HL-60 (cell line): ENCODE results near the gene PRPH.

Source experiments
- DNase-seq, 2 experiments: peaks; one replicate each; pipeline ENCODE4 v3.0.0-alpha.2; 2010 to 2020; ENCODE audit warnings: low read depth in 1 of 2, low spot score in 1 of 2
- H3K27ac ChIP-seq: fragments of 250-450 bp; sonication (Bioruptor Pico); replicated peaks from 2 replicates; pipeline ENCODE4 v1.5.1; 2020; ENCODE audit warnings: mild to moderate bottlenecking, moderate library complexity
- H3K27me3 ChIP-seq: fragments of 250-450 bp; sonication (Bioruptor Pico); 2 replicates; pipeline ENCODE4 v1.5.1; 2021; ENCODE audit warnings: mild to moderate bottlenecking, moderate library complexity; ENCODE audit not compliant: insufficient read depth, poor library complexity, severe bottlenecking
- H3K4me3 ChIP-seq: replicated peaks from 2 replicates; pipeline ENCODE4 v1.5.1; 2011; ENCODE audit warnings: mild to moderate bottlenecking, control low read depth, low read length; ENCODE audit not compliant: insufficient read depth
- GABPA ChIP-seq: IDR thresholded peaks from 2 replicates; pipeline ENCODE4 v1.6.1; 2012; ENCODE audit warnings: low read depth
- POLR2AphosphoS5 ChIP-seq: IDR thresholded peaks from 2 replicates; pipeline ENCODE4 v1.6.1; 2012; ENCODE audit warnings: low read depth
- SPI1 ChIP-seq: IDR thresholded peaks from 2 replicates; pipeline ENCODE4 v1.6.1; 2012; ENCODE audit warnings: low read depth, mild to moderate bottlenecking, borderline replicate concordance
- TF ChIP-seq, protein P1 (sequence below): IDR thresholded peaks from one replicate; pipeline ENCODE4 v1.5.1; 2011; ENCODE audit warnings: low read length, control low read depth, inconsistent platforms; ENCODE audit not compliant: insufficient read depth
- TF ChIP-seq, protein P2 (sequence below): IDR thresholded peaks from 2 replicates; pipeline ENCODE4 v1.6.1; 2012; ENCODE audit warnings: low read depth; ENCODE audit not compliant: insufficient replicate concordance

PRPH gene

GRCh38 chr12:49327368-49327767 is 32.4 kb downstream of the PRPH start:
- no peaks in the 10 kb centered on the region for H3K27me3 ChIP-seq
- H3K4me3 ChIP-seq: no peak overlapping the region
- H3K27ac ChIP-seq: no peak overlapping the region
- TF ChIP-seq GABPA: no peak
- no peak for TF ChIP-seq POLR2AphosphoS5
- TF ChIP-seq, protein P1, sequence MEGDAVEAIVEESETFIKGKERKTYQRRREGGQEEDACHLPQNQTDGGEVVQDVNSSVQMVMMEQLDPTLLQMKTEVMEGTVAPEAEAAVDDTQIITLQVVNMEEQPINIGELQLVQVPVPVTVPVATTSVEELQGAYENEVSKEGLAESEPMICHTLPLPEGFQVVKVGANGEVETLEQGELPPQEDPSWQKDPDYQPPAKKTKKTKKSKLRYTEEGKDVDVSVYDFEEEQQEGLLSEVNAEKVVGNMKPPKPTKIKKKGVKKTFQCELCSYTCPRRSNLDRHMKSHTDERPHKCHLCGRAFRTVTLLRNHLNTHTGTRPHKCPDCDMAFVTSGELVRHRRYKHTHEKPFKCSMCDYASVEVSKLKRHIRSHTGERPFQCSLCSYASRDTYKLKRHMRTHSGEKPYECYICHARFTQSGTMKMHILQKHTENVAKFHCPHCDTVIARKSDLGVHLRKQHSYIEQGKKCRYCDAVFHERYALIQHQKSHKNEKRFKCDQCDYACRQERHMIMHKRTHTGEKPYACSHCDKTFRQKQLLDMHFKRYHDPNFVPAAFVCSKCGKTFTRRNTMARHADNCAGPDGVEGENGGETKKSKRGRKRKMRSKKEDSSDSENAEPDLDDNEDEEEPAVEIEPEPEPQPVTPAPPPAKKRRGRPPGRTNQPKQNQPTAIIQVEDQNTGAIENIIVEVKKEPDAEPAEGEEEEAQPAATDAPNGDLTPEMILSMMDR: no peak
- TF ChIP-seq, protein P2, sequence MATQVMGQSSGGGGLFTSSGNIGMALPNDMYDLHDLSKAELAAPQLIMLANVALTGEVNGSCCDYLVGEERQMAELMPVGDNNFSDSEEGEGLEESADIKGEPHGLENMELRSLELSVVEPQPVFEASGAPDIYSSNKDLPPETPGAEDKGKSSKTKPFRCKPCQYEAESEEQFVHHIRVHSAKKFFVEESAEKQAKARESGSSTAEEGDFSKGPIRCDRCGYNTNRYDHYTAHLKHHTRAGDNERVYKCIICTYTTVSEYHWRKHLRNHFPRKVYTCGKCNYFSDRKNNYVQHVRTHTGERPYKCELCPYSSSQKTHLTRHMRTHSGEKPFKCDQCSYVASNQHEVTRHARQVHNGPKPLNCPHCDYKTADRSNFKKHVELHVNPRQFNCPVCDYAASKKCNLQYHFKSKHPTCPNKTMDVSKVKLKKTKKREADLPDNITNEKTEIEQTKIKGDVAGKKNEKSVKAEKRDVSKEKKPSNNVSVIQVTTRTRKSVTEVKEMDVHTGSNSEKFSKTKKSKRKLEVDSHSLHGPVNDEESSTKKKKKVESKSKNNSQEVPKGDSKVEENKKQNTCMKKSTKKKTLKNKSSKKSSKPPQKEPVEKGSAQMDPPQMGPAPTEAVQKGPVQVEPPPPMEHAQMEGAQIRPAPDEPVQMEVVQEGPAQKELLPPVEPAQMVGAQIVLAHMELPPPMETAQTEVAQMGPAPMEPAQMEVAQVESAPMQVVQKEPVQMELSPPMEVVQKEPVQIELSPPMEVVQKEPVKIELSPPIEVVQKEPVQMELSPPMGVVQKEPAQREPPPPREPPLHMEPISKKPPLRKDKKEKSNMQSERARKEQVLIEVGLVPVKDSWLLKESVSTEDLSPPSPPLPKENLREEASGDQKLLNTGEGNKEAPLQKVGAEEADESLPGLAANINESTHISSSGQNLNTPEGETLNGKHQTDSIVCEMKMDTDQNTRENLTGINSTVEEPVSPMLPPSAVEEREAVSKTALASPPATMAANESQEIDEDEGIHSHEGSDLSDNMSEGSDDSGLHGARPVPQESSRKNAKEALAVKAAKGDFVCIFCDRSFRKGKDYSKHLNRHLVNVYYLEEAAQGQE: no peak
- no peak for TF ChIP-seq SPI1
- no peak for DNase-seq

GRCh38 chr12:49327887-49328286 is 32.9 kb downstream of the PRPH start:
- Histone ChIP-seq H3K27ac (no peak overlapping the region), H3K4me3 (no peak overlapping the region), H3K27me3 (no peaks in the 10 kb centered on the region)
- no peak for DNase-seq
- no peak for TF ChIP-seq SPI1
- TF ChIP-seq POLR2AphosphoS5: no peak
- TF ChIP-seq, protein P2: no peak

DNA sequence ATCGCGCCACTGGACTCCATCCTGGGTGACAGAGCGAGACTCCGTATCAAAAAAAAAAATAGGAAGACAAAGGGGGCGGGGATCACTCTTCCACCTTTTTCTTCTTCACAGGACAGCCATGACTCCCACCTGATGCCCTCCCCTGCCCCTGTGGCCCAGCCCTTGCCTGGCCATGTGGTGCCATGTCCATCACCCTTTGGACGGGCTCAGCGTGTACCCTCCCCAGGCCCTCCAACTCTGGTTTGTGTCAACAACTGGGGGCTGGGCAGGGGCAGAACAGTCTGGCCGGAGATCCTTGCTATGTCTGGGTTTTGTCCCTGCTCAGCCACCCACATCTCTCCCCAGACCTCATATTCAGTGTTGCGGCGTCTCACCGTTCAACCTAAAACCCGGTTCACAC is 33.9 kb downstream of the PRPH start:
- no peak overlapping the region for H3K27ac ChIP-seq
- no peak for TF ChIP-seq POLR2AphosphoS5
- no peak for TF ChIP-seq SPI1
- TF ChIP-seq, protein P2: no peak
- TF ChIP-seq, protein P1: no peak
- no peak for TF ChIP-seq GABPA
- no peaks in the 10 kb centered on the region for H3K27me3 ChIP-seq
- H3K4me3 ChIP-seq: no peak overlapping the region
- DNase-seq: no peak
